GM12878 (cell line): ENCODE measurements around the gene CLSTN2.

ENCODE experiments used
- EP300 ChIP-seq, 2 experiments: fragments of 150-350 bp in 1 of 2; IDR thresholded peaks; 2 replicates each; pipeline ENCODE4 v1.6.1; 2011 to 2012; ENCODE audit warnings: low read depth in 2 of 2, low read length in 2 of 2, borderline replicate concordance in 1 of 2, improper control_type of control experiment in 1 of 2, inconsistent platforms in 1 of 2; ENCODE audit not compliant: control insufficient read depth in 1 of 2
- JUNB ChIP-seq: IDR thresholded peaks from 2 replicates; pipeline ENCODE4 v1.6.1; 2016; ENCODE audit warnings: antibody characterized with exemption, mild to moderate bottlenecking
- TF ChIP-seq, protein P1 (sequence below): fragments of 450-650 bp; IDR thresholded peaks from 2 replicates; pipeline ENCODE4 v1.6.1; 2017; ENCODE audit warnings: antibody characterized with exemption, mild to moderate bottlenecking, moderate library complexity
- TF ChIP-seq, protein P2 (sequence below): fragments of 450-650 bp; IDR thresholded peaks from 2 replicates; pipeline ENCODE4 v1.6.1; 2017; ENCODE audit warnings: mild to moderate bottlenecking, moderate library complexity
- TF ChIP-seq, protein P3 (sequence below), 3 experiments: IDR thresholded peaks in 2 of 3; conservative IDR thresholded peaks in 1 of 3; 2 replicates each; pipeline ENCODE4 v1.5.1; 2011; ENCODE audit warnings: low read depth in 3 of 3, low read length in 3 of 3, mild to moderate bottlenecking in 3 of 3, control low read depth in 2 of 3, moderate library complexity in 2 of 3, inconsistent platforms in 1 of 3, mixed read lengths in 1 of 3; ENCODE audit not compliant: control insufficient read depth in 2 of 3, insufficient read depth in 1 of 3; ENCODE audit errors: extremely low read depth in 1 of 3

DNA sequence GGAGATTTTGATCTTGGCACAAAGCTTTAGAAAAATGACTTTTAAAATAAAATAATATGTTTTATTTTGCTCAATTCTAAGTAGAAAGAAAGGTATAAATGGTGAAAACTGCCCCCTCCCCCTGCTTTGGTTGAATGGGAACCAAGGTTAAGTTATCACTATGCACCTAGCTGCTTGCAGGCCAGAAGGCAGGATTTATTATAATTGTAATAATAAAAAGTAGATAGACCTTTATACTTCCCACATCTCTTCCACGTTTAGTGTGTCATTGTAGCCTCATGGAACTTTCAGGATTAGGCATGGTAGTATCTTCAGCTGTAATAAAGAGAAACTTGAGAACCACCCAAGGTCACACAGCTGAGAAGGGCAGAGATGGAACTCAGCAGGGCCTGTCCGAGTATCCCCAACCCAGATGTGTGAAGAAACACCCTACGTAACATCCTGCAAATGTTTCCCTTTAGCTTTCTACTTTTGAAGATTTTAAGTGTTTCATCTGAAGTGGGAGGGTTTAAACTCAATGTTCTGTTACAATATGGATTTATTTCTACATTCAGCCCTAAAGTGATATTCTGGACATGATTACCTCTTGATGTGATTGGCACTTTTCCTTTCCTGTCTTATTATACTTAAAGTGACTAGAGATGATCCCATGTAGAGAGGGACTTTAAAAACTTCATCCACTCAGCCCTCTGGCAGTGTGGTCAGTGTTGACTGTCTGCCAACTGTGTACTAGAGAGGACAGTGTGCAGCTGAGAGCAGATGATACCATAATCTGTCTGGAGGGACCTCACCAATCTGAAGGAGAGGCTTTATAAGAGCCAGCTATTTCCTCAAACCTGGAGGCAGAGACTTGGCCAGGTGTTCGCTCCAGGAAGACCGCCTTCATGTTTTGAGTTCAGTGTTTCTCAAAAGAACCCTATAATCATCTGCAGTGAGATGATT is 460.4 kb downstream of the CLSTN2 start:
- no peak for TF ChIP-seq EP300 (IDR thresholded peaks at IDR 0.05; ENCODE audit: borderline replicate concordance in 1 of 2, control insufficient read depth in 1 of 2, low read depth in 2 of 2, low read length in 2 of 2)
- TF ChIP-seq, protein P1, sequence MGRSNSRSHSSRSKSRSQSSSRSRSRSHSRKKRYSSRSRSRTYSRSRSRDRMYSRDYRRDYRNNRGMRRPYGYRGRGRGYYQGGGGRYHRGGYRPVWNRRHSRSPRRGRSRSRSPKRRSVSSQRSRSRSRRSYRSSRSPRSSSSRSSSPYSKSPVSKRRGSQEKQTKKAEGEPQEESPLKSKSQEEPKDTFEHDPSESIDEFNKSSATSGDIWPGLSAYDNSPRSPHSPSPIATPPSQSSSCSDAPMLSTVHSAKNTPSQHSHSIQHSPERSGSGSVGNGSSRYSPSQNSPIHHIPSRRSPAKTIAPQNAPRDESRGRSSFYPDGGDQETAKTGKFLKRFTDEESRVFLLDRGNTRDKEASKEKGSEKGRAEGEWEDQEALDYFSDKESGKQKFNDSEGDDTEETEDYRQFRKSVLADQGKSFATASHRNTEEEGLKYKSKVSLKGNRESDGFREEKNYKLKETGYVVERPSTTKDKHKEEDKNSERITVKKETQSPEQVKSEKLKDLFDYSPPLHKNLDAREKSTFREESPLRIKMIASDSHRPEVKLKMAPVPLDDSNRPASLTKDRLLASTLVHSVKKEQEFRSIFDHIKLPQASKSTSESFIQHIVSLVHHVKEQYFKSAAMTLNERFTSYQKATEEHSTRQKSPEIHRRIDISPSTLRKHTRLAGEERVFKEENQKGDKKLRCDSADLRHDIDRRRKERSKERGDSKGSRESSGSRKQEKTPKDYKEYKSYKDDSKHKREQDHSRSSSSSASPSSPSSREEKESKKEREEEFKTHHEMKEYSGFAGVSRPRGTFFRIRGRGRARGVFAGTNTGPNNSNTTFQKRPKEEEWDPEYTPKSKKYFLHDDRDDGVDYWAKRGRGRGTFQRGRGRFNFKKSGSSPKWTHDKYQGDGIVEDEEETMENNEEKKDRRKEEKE = no peak
- TF ChIP-seq, protein P2, sequence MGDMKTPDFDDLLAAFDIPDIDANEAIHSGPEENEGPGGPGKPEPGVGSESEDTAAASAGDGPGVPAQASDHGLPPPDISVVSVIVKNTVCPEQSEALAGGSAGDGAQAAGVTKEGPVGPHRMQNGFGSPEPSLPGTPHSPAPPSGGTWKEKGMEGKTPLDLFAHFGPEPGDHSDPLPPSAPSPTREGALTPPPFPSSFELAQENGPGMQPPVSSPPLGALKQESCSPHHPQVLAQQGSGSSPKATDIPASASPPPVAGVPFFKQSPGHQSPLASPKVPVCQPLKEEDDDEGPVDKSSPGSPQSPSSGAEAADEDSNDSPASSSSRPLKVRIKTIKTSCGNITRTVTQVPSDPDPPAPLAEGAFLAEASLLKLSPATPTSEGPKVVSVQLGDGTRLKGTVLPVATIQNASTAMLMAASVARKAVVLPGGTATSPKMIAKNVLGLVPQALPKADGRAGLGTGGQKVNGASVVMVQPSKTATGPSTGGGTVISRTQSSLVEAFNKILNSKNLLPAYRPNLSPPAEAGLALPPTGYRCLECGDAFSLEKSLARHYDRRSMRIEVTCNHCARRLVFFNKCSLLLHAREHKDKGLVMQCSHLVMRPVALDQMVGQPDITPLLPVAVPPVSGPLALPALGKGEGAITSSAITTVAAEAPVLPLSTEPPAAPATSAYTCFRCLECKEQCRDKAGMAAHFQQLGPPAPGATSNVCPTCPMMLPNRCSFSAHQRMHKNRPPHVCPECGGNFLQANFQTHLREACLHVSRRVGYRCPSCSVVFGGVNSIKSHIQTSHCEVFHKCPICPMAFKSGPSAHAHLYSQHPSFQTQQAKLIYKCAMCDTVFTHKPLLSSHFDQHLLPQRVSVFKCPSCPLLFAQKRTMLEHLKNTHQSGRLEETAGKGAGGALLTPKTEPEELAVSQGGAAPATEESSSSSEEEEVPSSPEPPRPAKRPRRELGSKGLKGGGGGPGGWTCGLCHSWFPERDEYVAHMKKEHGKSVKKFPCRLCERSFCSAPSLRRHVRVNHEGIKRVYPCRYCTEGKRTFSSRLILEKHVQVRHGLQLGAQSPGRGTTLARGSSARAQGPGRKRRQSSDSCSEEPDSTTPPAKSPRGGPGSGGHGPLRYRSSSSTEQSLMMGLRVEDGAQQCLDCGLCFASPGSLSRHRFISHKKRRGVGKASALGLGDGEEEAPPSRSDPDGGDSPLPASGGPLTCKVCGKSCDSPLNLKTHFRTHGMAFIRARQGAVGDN = no peak
- TF ChIP-seq, protein P3, sequence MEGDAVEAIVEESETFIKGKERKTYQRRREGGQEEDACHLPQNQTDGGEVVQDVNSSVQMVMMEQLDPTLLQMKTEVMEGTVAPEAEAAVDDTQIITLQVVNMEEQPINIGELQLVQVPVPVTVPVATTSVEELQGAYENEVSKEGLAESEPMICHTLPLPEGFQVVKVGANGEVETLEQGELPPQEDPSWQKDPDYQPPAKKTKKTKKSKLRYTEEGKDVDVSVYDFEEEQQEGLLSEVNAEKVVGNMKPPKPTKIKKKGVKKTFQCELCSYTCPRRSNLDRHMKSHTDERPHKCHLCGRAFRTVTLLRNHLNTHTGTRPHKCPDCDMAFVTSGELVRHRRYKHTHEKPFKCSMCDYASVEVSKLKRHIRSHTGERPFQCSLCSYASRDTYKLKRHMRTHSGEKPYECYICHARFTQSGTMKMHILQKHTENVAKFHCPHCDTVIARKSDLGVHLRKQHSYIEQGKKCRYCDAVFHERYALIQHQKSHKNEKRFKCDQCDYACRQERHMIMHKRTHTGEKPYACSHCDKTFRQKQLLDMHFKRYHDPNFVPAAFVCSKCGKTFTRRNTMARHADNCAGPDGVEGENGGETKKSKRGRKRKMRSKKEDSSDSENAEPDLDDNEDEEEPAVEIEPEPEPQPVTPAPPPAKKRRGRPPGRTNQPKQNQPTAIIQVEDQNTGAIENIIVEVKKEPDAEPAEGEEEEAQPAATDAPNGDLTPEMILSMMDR (IDR thresholded peaks at IDR 0.05 in 2 of 3, conservative IDR thresholded peaks at IDR 0.05 in 1 of 3; ENCODE audit: control insufficient read depth in 2 of 3, extremely low read depth in 1 of 3, insufficient read depth in 1 of 3, low read depth in 3 of 3, low read length in 3 of 3) = no peak
- no peak for TF ChIP-seq JUNB
